ENCODE measurements around the gene SDC3.

DNA sequence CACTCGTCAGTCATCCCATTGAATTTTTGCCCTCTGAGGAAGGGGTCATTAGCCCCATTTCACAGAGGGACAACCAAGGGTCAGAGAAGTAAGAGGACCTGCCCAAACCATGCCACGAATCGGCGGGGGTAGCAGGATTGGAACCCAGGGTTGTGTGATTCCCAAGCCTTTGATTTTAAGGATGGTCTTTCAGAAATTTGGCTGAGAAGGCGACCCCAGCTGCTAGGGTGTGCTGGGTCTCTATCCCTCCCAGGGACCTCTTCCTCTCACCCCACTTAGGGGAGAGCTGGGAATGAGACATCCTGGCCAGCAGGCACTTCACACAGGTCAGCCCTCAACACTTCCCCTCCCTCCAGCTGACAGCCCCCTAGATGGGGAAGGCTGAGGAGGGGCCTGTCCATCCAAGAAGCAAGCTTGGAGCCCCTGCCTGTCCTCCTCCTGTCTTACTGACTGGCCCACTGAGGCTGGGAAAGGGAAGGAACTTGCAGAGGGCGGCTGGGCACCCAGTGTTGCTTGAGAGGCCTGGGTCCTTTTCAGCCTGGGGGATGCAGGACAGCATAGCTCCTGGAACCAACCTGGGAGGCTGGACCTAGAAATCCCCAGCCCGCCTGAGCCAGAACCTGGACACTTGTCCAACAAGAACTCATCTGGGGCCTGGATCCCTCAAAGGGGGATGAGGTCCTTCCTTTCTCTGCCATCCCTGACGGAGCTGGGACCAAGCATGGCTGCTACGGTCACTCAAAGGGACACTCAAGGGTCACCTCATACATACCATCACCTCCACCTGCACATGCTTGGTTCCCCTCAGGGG lies 1.7 kb downstream of the SDC3 start:
- TF ChIP-seq, protein P1, sequence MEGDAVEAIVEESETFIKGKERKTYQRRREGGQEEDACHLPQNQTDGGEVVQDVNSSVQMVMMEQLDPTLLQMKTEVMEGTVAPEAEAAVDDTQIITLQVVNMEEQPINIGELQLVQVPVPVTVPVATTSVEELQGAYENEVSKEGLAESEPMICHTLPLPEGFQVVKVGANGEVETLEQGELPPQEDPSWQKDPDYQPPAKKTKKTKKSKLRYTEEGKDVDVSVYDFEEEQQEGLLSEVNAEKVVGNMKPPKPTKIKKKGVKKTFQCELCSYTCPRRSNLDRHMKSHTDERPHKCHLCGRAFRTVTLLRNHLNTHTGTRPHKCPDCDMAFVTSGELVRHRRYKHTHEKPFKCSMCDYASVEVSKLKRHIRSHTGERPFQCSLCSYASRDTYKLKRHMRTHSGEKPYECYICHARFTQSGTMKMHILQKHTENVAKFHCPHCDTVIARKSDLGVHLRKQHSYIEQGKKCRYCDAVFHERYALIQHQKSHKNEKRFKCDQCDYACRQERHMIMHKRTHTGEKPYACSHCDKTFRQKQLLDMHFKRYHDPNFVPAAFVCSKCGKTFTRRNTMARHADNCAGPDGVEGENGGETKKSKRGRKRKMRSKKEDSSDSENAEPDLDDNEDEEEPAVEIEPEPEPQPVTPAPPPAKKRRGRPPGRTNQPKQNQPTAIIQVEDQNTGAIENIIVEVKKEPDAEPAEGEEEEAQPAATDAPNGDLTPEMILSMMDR (IDR thresholded peaks at IDR 0.05): no peak
- no peak for TF ChIP-seq EP300 (IDR thresholded peaks at IDR 0.05)

Data from esophagus muscularis mucosa (tissue), 3 donors.